Measurements from ENCODE around the gene UTY. TPM values are rescaled to one million over a fixed set of nuclear protein-coding genes. Genes with fewer than 3 reads are reported as not detected.
"Not testable (repeated sequence)": the region's sequence is repeated elsewhere in the genome, so short reads cannot be mapped to it uniquely, and the experiment has no call there.

The UTY gene
- total RNA-seq, 2 experiments from 2014 or later, result 21.4 to 21.9 TPM

DNA sequence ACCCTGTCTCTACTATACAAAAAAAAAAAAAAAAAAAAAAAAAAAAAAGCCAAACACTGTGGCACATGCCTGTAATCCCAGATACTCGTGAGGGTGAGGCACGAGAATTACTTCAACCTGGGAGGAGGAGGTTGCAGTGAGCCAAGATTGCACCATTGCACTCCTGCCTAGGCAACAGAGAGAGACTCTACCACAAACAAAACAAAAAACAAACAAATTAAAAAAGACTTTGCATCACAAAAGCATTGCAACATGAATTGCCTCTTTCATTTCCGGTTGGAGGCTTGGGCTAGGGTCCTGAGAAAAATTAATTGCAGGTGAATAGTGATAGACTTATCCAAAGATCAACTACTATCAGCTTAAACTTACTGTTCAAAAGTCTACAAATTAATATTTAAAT is 180.4 kb downstream of the UTY start:
- intact Hi-C loops (cut with micrococcal nuclease), result no loop called here
- DNase-seq (no peak), ATAC-seq (no peak)
- Mint-ChIP-seq H3K4me3 (no peak overlapping the region), H3K9me3 (no peaks in the 10 kb centered on the region), H3K4me1 (ENCODE audit: low read depth) (peaks cover 24% of the 10 kb centered on the region), H3K36me3 (ENCODE audit: low read depth) (peaks cover 38% of the 10 kb centered on the region), H3K27ac (no peak overlapping the region), H3K27me3 (no peaks in the 10 kb centered on the region)
- POLR2A ChIA-PET, result no interaction called here
- TF ChIP-seq CTCF (IDR thresholded peaks at IDR 0.05), result no peak
- CTCF ChIA-PET, result no interaction called here

DNA sequence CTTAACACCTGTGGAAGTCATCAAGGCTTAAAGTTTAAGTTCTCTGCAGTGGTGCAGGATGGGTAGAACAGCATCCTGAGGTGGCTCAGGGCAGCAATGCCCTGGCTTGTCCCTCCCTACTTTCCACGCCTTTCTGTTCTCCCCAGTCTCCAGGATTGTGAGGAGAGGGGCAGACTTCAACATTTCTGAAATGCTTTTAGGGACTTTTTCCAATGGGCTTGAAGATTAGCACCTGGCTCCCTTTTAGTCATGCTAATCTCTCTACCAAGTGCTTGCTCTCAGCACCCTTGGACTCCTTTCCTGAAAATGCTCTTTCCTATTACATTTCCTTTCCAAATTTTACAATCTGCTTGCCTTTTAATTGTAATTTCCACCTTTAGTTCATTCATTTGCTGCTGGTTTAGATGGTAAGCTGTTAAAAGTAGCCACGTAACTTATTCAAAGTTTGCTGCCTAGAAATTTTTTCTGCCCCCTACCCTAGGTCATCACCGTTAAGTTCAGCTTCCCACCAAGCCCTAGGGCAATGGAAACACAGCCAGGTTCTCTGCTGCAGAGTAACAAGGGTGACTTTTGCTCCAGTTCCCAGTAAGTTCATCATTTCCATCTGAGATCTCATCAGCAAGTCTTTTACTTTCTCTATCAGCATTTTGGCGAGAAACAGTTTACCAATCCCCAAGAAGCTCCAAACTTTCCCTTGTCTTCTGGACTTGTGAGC is 183.5 kb downstream of the UTY start:
- ChIA-PET POLR2A (no interaction called here), CTCF (interaction anchor here (1.3 kb wide), 1 partner anchor 31 kb away, joined by 3 read pairs; no protein-coding TSS in a partner anchor)
- ATAC-seq, result no peak

GRCh38 chrY:13295026-13295425 is 184.8 kb downstream of the UTY start:
- intact Hi-C loops (cut with micrococcal nuclease), result no loop called here
- ChIA-PET CTCF (interaction anchor here (1.1 to 1.3 kb wide), 2 partner anchors 33 to 48 kb away, joined by 3 read pairs; no protein-coding TSS in a partner anchor), POLR2A (no interaction called here)
- H3K9me3 Mint-ChIP-seq, result no peaks in the 10 kb centered on the region
- H3K27me3 Mint-ChIP-seq, result no peaks in the 10 kb centered on the region
- H3K4me1 Mint-ChIP-seq (ENCODE audit: low read depth), result peaks cover 8% of the 10 kb centered on the region
- DNase-seq (no peak), ATAC-seq (no peak)
- no peak for TF ChIP-seq CTCF (IDR thresholded peaks at IDR 0.05)
- H3K4me3 Mint-ChIP-seq, result no peak overlapping the region
- H3K27ac Mint-ChIP-seq, result peak overlapping the region; percentile 30
- H3K36me3 Mint-ChIP-seq (ENCODE audit: low read depth), result peaks cover 57% of the 10 kb centered on the region

More for the DNA sequence above, 183.5 kb downstream of the UTY start:
- Mint-ChIP-seq H3K36me3 (ENCODE audit: low read depth) (peaks cover 44% of the 10 kb centered on the region), H3K27ac (peak overlapping the region; percentile 32), H3K9me3 (no peaks in the 10 kb centered on the region), H3K27me3 (no peaks in the 10 kb centered on the region), H3K4me3 (no peak overlapping the region), H3K4me1 (ENCODE audit: low read depth) (peaks cover 8% of the 10 kb centered on the region)
- intact Hi-C loops (cut with micrococcal nuclease), result no loop called here
- DNase-seq, result no peak
- TF ChIP-seq CTCF (IDR thresholded peaks at IDR 0.05), result no peak

DNA sequence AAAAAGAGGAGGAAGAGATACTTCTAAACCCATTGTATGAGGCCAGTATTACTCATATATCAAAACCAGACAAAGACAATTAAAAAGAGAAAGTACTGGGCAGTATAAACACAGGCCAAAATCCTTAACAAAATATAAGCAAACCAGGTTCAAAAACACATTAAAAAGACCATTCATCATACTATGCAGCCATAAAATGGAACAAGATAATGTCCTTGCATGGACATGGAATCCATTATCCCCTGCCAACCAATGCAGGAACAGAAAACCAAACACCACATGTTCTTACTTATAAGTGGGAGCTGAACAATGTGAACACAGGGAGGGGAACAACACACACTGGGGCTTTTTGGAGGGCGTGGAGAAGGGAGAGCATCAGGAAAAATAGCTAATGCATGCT is 188.6 kb downstream of the UTY start:
- ATAC-seq, result no peak
- intact Hi-C loops (cut with micrococcal nuclease), result no loop called here
- ChIA-PET POLR2A (no interaction called here), CTCF (no interaction called here)
- Mint-ChIP-seq H3K36me3 (ENCODE audit: low read depth) (peaks cover 75% of the 10 kb centered on the region), H3K9me3 (peaks cover 4% of the 10 kb centered on the region), H3K27me3 (no peaks in the 10 kb centered on the region), H3K4me1 (ENCODE audit: low read depth) (peaks cover 2% of the 10 kb centered on the region), H3K4me3 (no peak overlapping the region), H3K27ac (no peak overlapping the region)
- TF ChIP-seq CTCF (IDR thresholded peaks at IDR 0.05), result no peak
- DNase-seq, result no peak

DNA sequence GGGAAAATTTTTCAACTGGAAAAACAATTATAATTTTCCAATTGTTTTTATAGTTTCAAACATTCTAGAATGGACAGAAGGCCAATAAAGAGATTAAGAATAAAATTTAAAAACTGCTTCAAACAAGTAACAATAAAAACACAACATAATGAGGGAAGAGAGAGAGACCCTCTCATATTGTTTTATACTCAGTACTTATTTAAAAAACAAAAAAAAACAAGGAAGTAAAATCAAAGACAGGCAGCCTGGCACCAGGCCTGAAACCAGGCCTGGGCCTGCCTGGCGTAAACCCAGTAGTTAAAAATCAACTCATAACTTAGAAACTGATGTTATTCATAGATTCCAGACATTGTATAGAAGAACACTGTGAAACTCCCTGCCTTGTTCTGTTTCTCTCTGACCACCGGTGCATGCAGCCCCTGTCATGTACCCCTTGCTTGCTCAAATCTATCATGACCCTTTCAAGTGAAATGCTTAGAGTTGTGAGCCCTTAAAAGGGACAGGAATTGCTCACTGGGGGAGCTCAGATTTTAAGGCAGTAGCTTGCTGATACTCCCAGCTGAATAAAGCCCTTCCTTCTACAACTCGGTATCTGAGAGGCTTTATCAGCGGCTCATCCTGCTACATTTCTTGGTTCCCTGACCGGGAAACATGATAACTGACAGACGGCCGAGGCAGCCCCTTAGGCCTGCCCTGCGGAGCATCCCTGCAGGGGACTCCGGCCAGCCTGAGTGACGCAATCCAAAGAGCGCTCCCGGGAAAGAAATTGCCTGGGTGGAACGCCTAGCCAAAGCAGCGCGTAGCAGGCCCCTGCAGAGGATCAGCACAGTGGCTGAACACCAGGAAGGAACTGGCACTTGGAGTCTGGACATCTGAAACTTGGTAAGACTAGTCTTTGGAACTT is 197.4 kb downstream of the UTY start:
- H3K9me3 Mint-ChIP-seq; DNase-seq; CTCF ChIA-PET; H3K27me3 Mint-ChIP-seq; POLR2A ChIA-PET; H3K4me3 Mint-ChIP-seq; H3K27ac Mint-ChIP-seq; H3K4me1 Mint-ChIP-seq (ENCODE audit: low read depth); ATAC-seq; intact Hi-C loops (cut with micrococcal nuclease): not testable (repeated sequence)
- H3K36me3 Mint-ChIP-seq (ENCODE audit: low read depth), result peaks cover 39% of the 10 kb centered on the region

All from activated CD8-positive, alpha-beta T cell treated with anti-CD3 and anti-CD28 coated beads for 36 hours (primary cell).